ENCODE data around the gene STAG1.

DNA sequence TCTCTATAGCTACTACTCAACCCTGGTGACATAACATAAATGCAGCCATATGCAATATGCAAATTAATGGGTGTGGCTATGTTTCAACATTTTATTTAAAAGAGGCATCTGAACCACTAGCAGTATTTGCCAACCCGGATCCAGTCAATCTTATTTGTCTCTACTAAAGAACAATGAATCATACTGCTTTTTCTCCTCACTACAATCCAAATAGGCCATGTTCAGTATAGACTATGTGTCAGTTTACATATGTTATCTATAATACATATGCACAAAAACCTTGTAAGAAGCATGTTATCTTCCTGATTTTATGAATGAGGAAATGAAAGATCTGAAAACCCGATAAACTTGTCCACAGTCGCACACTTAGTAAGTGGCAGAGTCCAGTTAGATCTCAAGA is 125.7 kb downstream of the STAG1 start:
- TF ChIP-seq, protein P1, sequence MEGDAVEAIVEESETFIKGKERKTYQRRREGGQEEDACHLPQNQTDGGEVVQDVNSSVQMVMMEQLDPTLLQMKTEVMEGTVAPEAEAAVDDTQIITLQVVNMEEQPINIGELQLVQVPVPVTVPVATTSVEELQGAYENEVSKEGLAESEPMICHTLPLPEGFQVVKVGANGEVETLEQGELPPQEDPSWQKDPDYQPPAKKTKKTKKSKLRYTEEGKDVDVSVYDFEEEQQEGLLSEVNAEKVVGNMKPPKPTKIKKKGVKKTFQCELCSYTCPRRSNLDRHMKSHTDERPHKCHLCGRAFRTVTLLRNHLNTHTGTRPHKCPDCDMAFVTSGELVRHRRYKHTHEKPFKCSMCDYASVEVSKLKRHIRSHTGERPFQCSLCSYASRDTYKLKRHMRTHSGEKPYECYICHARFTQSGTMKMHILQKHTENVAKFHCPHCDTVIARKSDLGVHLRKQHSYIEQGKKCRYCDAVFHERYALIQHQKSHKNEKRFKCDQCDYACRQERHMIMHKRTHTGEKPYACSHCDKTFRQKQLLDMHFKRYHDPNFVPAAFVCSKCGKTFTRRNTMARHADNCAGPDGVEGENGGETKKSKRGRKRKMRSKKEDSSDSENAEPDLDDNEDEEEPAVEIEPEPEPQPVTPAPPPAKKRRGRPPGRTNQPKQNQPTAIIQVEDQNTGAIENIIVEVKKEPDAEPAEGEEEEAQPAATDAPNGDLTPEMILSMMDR (IDR thresholded peaks at IDR 0.05): no peak
- TF ChIP-seq POLR2A (IDR thresholded peaks at IDR 0.05; ENCODE audit: low read depth): no peak
- TF ChIP-seq EP300 (IDR thresholded peaks at IDR 0.05): no peak
- TF ChIP-seq POLR2AphosphoS5 (IDR thresholded peaks at IDR 0.05): no peak

Measured in esophagus muscularis mucosa (tissue), 4 donors.